Thyroid gland (tissue), 4 donors: Measurements from ENCODE around the gene ANKRD9. TPM values are rescaled to one million over a fixed set of nuclear protein-coding genes. Genes with fewer than 3 reads are reported as not detected.
A peak's percentile ranks its signal among the peaks of the same experiment; 100 is the strongest.

Source experiments
- DNase-seq, 2 donors: peaks; one replicate each; pipeline ENCODE4 v3.0.0-alpha.2; 2019
- H3K27ac ChIP-seq, 3 donors: fragments of 200-600 bp; sonication (generic); 1 replicate in 2 of 3; 2 replicates in 1 of 3; pipeline ENCODE4 v1.5.1; 2016 to 2019; ENCODE audit warnings: mild to moderate bottlenecking in 1 of 3, moderate library complexity in 1 of 3
- H3K27me3 ChIP-seq: fragments of 200-600 bp; sonication (generic); one replicate; pipeline ENCODE4 v1.5.1; 2019
- H3K36me3 ChIP-seq, 2 donors: fragments of 200-600 bp; sonication (generic); one replicate each; pipeline ENCODE4 v1.5.1; 2016 to 2019
- H3K4me1 ChIP-seq, 2 donors: fragments of 200-600 bp; sonication (generic); one replicate each; pipeline ENCODE4 v1.5.1; 2017 to 2019
- H3K4me3 ChIP-seq, 3 donors: fragments of 200-600 bp; sonication (generic); replicated peaks in 1 of 3; 1 replicate in 2 of 3; 2 replicates in 1 of 3; pipeline ENCODE4 v1.5.1; 2016; ENCODE audit warnings: mild to moderate bottlenecking in 1 of 3
- H3K9me3 ChIP-seq: fragments of 200-600 bp; sonication (generic); one replicate; pipeline ENCODE4 v1.5.1; 2017
- POLR2A ChIP-seq, 2 donors: fragments of 450-650 bp; IDR thresholded peaks; one replicate each; pipeline ENCODE4 v1.6.1; 2017; ENCODE audit warnings: antibody characterized with exemption in 2 of 2, mild to moderate bottlenecking in 2 of 2, moderate library complexity in 1 of 2
- WGBS, 2 donors: methylation state at CpG; one replicate each; pipeline ENCODE4 v1.1.5; 2017; 5-methylcytosine and 5-hydroxymethylcytosine counted together
- intact Hi-C: fragments of 100-400 bp; cut with DNase I; formaldehyde crosslinking; loops from one replicate; pipeline ENCODE4 v1.15.1; 2023
- total RNA-seq, 4 donors: library from RNA; depleted of rRNA; stranded (reverse); fragments of >200 nt; gene quantifications; one replicate each; pipeline ENCODE4 v1.2.3, GENCODE V29; 2016
- TF ChIP-seq, protein P1 (sequence below), 6 experiments: fragments of 200-600 bp in 3 of 6; fragments of 450-650 bp in 3 of 6; sonication (generic) in 3 of 6; IDR thresholded peaks; one replicate each; pipeline ENCODE4 v1.5.1; 2016 to 2019; ENCODE audit warnings: antibody characterized with exemption in 6 of 6, mild to moderate bottlenecking in 2 of 6, inconsistent platforms in 1 of 6, moderate library complexity in 1 of 6

Gene ANKRD9
- total RNA-seq, 4 donors from 2014 or later: 36.4 to 62.8 (median 55.0) TPM

DNA sequence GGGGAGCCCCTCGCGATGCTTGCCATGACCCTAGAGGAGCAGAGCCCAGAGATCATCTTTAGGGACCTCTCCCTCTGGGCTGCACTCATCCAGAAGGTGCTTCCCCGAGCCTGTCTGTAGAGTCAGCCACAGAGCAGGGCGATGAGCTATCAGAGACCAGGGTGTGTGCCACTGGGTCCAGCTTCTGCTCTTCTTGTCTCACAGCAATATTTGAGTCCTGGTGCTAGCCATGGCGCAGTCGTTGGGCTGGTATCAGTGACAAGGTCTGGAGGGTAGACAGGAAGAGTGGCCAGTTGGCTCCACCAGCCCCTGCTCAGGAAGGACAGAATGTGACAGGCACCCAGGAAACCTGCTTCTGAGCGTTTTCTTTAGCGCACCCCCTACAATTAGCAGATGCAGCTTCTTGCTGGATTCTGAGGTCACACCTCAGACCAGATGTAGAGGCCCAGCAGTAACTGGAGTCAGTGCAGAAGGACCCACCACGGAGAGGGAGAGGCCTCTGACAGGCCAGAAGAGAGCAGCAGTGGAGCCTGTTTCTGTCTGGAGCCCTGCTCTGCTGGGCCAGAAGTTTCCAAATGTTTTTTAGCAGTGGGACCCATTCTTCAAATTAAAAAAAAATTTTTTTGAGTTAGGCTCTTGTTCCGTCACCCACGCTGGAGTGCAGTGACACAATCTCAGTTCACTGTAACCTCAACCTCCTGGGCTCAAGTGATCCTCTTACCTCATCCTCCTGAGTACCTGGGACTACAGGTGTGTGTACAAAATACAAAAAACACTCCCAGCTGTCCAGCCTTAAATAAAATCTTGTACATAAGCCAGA, 23.7 kb downstream of the ANKRD9 start:
- H3K4me3 ChIP-seq: no peak overlapping the region
- H3K27ac ChIP-seq: no peak overlapping the region
- no peaks in the 10 kb centered on the region for H3K27me3 ChIP-seq
- TF ChIP-seq, protein P1, sequence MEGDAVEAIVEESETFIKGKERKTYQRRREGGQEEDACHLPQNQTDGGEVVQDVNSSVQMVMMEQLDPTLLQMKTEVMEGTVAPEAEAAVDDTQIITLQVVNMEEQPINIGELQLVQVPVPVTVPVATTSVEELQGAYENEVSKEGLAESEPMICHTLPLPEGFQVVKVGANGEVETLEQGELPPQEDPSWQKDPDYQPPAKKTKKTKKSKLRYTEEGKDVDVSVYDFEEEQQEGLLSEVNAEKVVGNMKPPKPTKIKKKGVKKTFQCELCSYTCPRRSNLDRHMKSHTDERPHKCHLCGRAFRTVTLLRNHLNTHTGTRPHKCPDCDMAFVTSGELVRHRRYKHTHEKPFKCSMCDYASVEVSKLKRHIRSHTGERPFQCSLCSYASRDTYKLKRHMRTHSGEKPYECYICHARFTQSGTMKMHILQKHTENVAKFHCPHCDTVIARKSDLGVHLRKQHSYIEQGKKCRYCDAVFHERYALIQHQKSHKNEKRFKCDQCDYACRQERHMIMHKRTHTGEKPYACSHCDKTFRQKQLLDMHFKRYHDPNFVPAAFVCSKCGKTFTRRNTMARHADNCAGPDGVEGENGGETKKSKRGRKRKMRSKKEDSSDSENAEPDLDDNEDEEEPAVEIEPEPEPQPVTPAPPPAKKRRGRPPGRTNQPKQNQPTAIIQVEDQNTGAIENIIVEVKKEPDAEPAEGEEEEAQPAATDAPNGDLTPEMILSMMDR (IDR thresholded peaks at IDR 0.05): no peak
- TF ChIP-seq POLR2A (IDR thresholded peaks at IDR 0.05): no peak
- intact Hi-C loops: no loop called here
- no peaks in the 10 kb centered on the region for H3K36me3 ChIP-seq
- H3K9me3 ChIP-seq: no peaks in the 10 kb centered on the region
- 90 to 91% methylated on average over 9 to 11 of the region's 11 CpGs for WGBS, 2 donors
- no peaks in the 10 kb centered on the region for H3K4me1 ChIP-seq
- DNase-seq: no peak

DNA sequence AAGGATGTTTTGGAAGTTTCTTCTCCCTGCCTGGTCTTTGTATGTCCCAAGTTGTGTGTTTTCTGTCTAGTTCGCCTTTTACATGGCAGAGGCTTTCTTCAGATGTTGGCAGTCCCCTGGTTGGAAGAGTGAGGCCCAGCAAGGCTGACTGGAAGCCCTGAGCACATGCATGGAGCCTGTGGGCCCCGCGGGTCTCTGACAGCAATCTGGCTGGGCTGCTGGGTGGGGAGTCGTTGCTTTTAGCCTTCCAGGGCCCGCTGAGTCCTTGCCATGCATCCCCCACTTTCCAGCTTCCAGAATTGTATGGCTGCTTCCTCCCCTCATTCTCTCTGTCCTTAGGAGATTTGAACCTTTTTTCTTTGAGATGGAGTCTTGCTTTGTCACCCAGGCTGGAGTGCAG, 25.3 kb downstream of the ANKRD9 start:
- TF ChIP-seq POLR2A (IDR thresholded peaks at IDR 0.05): no peak
- TF ChIP-seq, protein P1 (IDR thresholded peaks at IDR 0.05): no peak
- WGBS, 2 donors: 77 to 89% methylated on average over 5 of the region's 5 CpGs
- intact Hi-C loops: no loop called here

DNA sequence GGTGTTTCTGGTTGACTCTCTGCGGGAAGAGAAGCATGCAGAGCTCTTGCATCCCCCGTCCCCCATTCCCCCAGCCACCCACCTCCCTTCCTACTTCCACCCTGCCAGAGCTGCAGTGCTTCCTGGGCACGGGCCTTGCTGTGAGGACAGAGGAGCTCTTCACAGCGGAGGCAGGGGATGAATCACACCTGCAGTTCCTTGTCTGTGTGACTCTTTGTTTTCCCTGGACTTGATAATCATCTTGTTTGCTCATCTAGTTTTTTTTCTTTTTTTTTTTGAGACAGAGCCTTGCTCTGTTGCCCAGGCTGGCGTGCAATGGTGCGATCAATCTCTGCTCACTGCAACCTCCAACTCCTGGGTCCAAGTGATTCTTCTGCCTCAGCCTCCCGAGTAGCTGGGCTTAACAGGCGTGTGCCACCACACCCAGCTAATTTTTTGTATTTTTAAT, 27.8 kb downstream of the ANKRD9 start:
- Histone ChIP-seq H3K36me3 (no peaks in the 10 kb centered on the region), H3K9me3 (no peaks in the 10 kb centered on the region), H3K4me1 (peaks cover 0 to 10% of the 10 kb centered on the region in 2 donors), H3K27ac (no peak overlapping the region), H3K27me3 (no peaks in the 10 kb centered on the region), H3K4me3 (no peak overlapping the region)
- TF ChIP-seq, protein P1 (IDR thresholded peaks at IDR 0.05): no peak
- TF ChIP-seq POLR2A (IDR thresholded peaks at IDR 0.05): no peak
- DNase-seq: no peak
- intact Hi-C loops: no loop called here
- 91 to 94% methylated on average over 8 of the region's 8 CpGs for WGBS, 2 donors

More for the DNA sequence above, 25.3 kb downstream of the ANKRD9 start:
- Histone ChIP-seq H3K4me3 (no peak overlapping the region), H3K27ac (no peak overlapping the region), H3K27me3 (no peaks in the 10 kb centered on the region), H3K36me3 (no peaks in the 10 kb centered on the region), H3K9me3 (no peaks in the 10 kb centered on the region), H3K4me1 (peaks cover 0 to 8% of the 10 kb centered on the region in 2 donors)
- DNase-seq: no peak

DNA sequence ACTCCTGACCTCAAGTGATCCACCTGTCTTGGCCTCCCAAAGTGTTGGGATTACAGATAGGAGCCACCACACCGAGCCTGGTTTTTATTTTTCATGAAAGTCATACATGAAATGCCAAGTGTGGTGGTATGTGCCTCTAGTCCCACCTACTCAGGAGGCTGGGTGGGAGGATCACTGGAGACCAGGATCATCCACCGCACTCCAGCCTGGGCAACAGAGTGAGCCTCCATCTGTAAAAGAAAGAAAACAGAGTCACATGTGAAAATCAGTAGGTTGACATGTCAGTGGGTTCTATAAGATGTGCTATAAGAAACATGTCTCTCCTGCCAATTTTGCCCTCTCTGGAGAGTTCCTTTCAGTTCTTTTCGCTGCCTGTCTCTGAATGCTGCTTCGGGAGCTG, 28.2 kb downstream of the ANKRD9 start:
- intact Hi-C loops: no loop called here
- no peak for DNase-seq
- H3K36me3 ChIP-seq: no peaks in the 10 kb centered on the region
- H3K27me3 ChIP-seq: no peaks in the 10 kb centered on the region
- 91 to 99% methylated on average over 4 of the region's 4 CpGs for WGBS, 2 donors
- no peak overlapping the region for H3K4me3 ChIP-seq
- TF ChIP-seq, protein P1 (IDR thresholded peaks at IDR 0.05): no peak
- TF ChIP-seq POLR2A (IDR thresholded peaks at IDR 0.05): no peak
- no peak overlapping the region for H3K27ac ChIP-seq
- no peaks in the 10 kb centered on the region for H3K9me3 ChIP-seq
- peaks cover 0 to 10% of the 10 kb centered on the region in 2 donors for H3K4me1 ChIP-seq

DNA sequence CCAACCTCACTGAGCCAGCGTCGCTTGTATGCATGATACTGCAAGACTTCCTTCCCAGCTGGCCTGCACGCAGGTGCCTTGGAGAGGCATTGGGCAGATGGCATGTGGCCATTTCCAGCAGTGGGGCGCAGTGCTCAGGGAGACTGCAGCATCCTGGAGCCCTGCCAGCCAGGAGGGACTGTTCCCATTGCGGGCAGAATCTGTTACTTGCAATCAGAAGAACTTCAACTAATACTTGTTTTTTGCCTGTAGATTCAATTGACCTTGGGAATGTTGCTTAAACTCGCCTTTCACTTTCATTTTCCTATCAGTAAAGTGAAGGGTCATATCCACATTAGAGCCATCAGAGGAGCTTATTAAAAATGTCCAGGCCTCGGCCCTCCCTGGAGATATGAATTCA, 29.8 kb downstream of the ANKRD9 start:
- no peaks in the 10 kb centered on the region for H3K27me3 ChIP-seq
- peaks cover 0 to 17% of the 10 kb centered on the region in 2 donors for H3K4me1 ChIP-seq
- TF ChIP-seq, protein P1 (IDR thresholded peaks at IDR 0.05): no peak
- TF ChIP-seq POLR2A (IDR thresholded peaks at IDR 0.05): no peak
- peak; percentile 92 to 94 for DNase-seq
- H3K4me3 ChIP-seq: no peak overlapping the region
- 36 to 43% methylated on average over 7 of the region's 7 CpGs for WGBS, 2 donors
- intact Hi-C loops: no loop called here
- H3K27ac ChIP-seq: peak overlapping the region in 2 of 3 donors; percentile 42 to 45
- H3K9me3 ChIP-seq: no peaks in the 10 kb centered on the region
- H3K36me3 ChIP-seq: no peaks in the 10 kb centered on the region
